Activated CD4-positive, alpha-beta T cell treated with anti-CD3 and anti-CD28 coated beads for 4 hours (primary cell): ENCODE data around the gene AHNAK2.

Source experiments
- DNase-seq, 2 donors: peaks; one replicate each; pipeline ENCODE4 v3.0.0-alpha.2; 2020

The AHNAK2 gene

GRCh38 chr14:104936361-104937155 is 41.6 kb downstream of the AHNAK2 start:
- no peak for DNase-seq

GRCh38 chr14:104935955-104936354 is 42.2 kb downstream of the AHNAK2 start:
- no peak for DNase-seq

GRCh38 chr14:104935026-104935650 is 43.0 kb downstream of the AHNAK2 start:
- DNase-seq: no peak

GRCh38 chr14:104933746-104934733 is 44.1 kb downstream of the AHNAK2 start:
- DNase-seq: no peak

- peak; percentile 81 to 88 for DNase-seq
These were observed 45.2 kb downstream of the AHNAK2 start for GRCh38 chr14:104932676-104933631.

GRCh38 chr14:104931771-104932675 is 46.2 kb downstream of the AHNAK2 start:
- DNase-seq: no peak

GRCh38 chr14:104931304-104931770 is 46.8 kb downstream of the AHNAK2 start:
- DNase-seq: no peak

GRCh38 chr14:104930526-104931303 is 47.5 kb downstream of the AHNAK2 start:
- DNase-seq: no peak

- no peak for DNase-seq
These were observed 48.6 kb downstream of the AHNAK2 start for GRCh38 chr14:104929268-104930230.

GRCh38 chr14:104928391-104929133 is 49.6 kb downstream of the AHNAK2 start:
- no peak for DNase-seq

GRCh38 chr14:104927901-104928300 is 50.3 kb downstream of the AHNAK2 start:
- DNase-seq: no peak

GRCh38 chr14:104927432-104927816 is 50.8 kb downstream of the AHNAK2 start:
- DNase-seq: no peak

- DNase-seq: no peak
These were observed 51.3 kb downstream of the AHNAK2 start for GRCh38 chr14:104926619-104927431.

GRCh38 chr14:104925855-104926609 is 52.1 kb downstream of the AHNAK2 start:
- no peak for DNase-seq

GRCh38 chr14:104925214-104925854 is 52.8 kb downstream of the AHNAK2 start:
- no peak for DNase-seq
